AG08396 (cell line): Measurements from ENCODE around the gene CNTN2.
A peak's percentile ranks its signal among the peaks of the same experiment; 100 is the strongest.

ENCODE experiments used
- DNase-seq: peaks from one replicate; pipeline ENCODE4 v3.0.0; 2012; ENCODE audit warnings: low spot score, mixed read lengths

CNTN2 gene

DNA sequence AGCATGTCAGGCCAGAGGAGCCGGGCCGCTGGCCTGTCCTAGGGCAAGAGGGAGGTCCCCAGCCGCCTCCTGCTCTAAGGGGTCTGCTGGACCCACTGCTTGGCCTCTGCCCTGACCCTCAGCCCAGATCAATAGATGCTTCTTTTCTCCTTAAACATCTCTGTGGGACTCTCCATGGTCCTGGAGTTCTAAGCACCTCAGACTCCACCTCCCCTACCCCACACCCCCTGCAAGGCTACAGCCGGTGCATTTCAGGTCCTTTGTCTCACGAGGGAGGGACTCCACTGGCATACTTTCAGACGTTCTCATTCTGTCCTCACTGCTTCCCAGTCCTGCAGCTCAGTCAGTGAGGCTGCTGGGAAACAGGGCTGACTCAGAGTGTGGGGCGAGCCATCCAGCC, 11.0 kb downstream of the CNTN2 start:
- no peak for DNase-seq

- no peak for DNase-seq
These were observed 13.2 kb downstream of the CNTN2 start for GRCh38 chr1:205056188-205056611.

DNA sequence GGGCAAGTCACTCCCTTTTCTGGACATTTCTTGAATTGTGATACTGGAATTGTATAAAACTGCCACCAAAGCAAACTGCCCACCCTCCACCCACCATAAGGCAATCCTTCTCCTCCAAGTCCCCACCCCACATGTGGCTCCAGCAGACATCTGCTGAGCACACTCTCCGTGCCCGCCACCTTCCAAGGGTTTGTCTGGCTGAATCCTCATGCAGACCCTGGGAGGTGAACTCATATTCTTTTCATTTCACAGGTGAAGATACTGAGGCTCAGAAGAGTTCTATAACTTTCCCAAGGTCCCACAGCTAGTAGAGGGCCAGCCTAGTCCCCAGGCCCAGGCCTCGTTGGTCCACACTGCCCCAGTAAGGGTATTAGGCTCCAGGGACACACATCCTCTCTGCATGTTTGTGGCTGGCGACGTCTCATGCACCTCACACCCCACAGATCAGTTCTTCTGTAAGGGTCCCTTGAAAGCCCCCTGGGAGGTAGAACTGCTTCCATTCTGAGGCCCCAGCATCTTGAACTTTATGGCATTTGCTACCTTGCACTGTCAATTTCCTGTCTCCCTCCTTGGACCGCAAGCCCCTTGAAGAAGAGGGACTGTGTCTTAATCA, 14.1 kb downstream of the CNTN2 start:
- no peak for DNase-seq

DNA sequence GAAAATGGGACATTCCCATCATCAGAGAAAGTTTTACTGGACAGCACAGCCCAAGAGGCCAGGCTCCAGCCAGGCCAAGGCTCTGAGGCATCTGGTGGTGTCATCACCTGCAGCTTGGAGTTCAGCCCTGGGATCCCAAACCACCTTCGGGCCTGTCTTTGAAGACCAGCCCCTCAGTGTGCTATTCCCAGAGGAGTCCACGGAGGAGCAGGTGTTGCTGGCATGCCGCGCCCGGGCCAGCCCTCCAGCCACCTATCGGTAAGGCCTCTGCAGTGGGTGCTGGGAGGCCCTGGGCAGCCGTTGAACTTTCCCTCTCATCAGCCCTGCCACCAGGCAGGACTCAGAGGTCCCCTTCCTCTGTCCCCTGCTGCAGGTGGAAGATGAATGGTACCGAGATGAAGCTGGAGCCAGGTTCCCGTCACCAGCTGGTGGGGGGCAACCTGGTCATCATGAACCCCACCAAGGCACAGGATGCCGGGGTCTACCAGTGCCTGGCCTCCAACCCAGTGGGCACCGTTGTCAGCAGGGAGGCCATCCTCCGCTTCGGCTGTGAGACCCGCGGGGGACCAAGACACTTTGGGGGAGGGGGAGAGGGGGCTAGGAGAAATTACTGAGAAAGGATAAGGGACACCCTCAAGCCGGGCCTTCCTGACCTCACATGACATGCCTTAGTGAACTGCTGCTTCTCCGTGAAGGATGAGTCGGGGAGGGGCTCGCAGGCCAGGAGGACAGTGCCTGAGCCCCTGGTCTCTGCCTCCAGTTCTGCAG, 15.0 kb downstream of the CNTN2 start:
- DNase-seq: no peak

DNA sequence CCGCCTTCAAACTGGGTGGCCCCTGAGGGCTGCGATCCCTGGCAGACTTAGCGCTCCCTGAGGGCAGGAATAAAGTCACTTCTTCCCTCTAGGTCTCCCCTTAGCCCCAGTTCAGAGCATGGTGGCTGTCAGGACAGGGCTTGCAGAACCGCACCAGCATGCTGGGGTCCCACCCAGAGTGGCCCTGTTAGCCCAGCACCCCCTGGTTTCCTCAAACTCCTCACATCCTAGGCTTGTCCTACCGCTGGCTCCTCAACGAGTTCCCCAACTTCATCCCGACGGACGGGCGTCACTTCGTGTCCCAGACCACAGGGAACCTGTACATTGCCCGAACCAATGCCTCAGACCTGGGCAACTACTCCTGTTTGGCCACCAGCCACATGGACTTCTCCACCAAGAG, 15.8 kb downstream of the CNTN2 start:
- no peak for DNase-seq

DNA sequence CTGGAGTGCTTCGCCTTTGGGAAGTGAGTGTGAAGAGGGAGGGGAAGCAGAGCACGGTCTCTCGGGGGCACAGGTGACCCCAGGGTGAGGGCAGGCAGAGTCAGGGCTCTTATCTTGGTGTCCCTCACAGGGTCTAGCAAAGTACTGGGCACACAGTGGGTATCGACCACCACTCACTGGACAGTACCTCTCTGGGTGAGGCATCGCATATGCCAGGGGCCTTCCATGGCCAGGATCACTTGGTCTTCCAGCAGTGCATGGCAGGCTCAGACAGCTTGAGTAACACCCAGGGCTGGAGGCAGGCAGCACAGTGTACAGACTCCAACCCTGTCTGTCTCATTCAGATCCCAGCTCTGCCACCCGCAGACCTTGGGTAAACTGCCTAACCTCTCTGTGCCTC, 16.6 kb downstream of the CNTN2 start:
- DNase-seq: no peak

- no peak for DNase-seq
These were observed 17.7 kb downstream of the CNTN2 start for GRCh38 chr1:205060746-205061145.

DNA sequence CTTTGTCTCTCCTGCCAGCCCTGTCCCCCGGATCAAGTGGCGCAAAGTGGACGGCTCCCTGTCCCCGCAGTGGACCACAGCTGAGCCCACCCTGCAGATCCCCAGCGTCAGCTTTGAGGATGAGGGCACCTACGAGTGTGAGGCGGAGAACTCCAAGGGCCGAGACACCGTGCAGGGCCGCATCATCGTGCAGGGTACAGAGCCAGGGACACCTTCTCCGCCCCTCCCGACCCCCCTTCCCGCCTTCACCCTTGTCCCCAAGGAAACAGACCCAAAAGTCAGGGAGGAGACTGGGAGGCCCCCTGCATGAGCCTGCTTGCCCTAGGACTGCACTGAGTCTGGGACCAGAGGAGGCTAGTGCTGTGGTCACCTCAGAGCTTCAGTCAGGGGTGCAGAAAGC, 18.2 kb downstream of the CNTN2 start:
- DNase-seq: no peak

DNA sequence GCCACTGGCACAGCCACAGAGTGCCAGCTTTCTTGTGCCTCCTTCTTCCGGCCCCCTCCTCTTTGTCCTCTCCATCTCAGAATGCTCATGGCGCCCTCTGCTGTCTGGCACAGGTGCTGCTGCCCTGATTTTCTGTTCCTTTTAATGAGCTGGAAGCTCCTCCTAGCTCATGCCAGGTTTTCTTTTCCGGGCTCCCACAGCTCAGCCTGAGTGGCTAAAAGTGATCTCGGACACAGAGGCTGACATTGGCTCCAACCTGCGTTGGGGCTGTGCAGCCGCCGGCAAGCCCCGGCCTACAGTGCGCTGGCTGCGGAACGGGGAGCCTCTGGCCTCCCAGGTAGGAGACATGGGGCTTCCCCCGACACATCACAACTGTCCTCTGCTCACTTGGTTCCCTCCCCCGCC, 18.7 kb downstream of the CNTN2 start:
- peak; percentile 82 for DNase-seq

DNA sequence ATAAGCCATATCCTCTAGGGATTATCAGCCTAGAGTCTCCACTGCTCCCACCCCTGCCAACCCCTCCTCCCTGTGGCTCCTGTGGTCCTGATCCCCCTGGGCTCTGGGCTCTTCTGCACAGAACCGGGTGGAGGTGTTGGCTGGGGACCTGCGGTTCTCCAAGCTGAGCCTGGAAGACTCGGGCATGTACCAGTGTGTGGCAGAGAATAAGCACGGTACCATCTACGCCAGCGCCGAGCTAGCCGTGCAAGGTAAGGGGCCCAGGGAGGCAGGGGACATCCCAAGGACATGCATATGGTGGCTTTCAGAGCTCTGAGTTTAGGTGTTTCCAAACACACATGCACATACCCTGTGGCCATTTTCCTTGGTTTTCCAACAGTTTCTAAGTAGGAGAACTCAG, 19.3 kb downstream of the CNTN2 start:
- no peak for DNase-seq

DNA sequence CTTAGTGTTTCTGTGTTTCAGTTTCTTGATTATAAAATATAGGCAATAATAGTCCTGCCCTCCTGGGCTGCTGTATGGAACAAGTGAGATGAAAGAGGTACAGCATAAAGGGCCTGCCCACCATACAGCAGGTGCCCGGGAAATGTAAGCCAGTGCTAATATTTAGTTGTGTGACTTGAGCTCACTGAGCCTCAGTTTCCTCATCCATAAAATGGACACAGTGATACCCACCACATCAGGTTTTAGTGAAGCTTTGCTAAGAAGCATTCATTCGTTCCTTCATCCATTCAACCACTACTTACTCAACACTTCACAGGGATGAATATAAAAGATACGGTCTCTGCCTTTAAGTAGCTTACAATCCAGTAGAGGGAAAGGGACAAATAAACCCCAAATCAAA, 19.9 kb downstream of the CNTN2 start:
- DNase-seq: no peak

- DNase-seq: no peak
These were observed 21.3 kb downstream of the CNTN2 start for GRCh38 chr1:205064301-205064700.

GRCh38 chr1:205064741-205065316, 21.8 kb downstream of the CNTN2 start:
- no peak for DNase-seq

DNA sequence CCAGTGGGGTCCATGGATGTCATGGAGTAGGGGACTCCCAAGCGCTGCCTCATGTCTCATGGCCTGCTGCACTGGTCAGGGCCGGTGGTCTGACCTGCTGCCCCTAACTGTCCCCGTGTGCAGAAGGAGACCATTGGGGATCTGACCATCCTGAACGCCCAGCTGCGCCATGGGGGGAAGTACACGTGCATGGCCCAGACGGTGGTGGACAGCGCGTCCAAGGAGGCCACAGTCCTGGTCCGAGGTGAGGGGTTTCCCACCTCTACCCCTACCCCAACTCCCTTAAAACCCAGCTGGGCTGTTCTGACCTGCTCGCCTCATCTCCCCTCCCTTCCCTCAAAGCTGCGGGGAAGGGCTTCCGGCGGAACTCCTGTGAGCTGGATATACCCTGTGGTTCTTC, 22.7 kb downstream of the CNTN2 start:
- DNase-seq: no peak

GRCh38 chr1:205066141-205066818, 23.3 kb downstream of the CNTN2 start:
- no peak for DNase-seq

DNA sequence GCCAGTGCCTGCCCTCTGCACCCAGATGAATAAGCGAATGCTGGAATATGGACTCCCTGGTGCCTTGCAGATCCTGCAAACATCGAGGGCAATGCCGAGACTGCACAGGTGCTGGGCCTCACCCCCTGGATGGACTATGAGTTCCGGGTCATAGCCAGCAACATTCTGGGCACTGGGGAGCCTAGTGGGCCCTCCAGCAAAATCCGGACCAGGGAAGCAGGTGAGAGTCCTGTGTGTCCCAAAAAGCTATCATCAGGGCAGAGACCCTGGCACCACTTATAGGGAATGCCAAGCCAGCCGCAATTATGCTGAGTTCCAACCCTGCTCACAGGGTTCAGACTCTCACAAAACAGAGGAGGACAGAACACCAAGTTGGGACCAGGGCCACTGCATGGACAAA, 24.0 kb downstream of the CNTN2 start:
- no peak for DNase-seq

DNA sequence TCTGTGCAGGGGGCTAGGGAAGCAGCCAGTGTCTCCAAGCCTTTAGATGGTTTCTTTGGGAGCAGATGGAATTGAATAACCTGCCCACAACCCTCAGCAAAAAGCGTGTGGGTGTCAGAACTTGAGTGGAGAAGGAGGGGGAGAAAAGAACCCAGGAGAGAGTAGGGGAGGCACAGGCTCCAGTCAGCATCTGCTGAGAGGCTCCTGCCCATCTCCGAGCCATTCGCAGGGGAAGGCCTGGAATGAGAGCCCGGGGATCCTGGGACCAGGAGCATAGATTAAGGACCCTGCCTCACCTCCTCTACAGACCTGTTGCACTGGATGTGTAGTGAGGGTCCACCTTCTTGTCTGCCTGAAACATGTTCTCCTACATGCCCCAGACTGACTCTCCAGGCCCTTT, 25.0 kb downstream of the CNTN2 start:
- DNase-seq: no peak

- DNase-seq: no peak
These were observed 25.5 kb downstream of the CNTN2 start for GRCh38 chr1:205068457-205069040.

DNA sequence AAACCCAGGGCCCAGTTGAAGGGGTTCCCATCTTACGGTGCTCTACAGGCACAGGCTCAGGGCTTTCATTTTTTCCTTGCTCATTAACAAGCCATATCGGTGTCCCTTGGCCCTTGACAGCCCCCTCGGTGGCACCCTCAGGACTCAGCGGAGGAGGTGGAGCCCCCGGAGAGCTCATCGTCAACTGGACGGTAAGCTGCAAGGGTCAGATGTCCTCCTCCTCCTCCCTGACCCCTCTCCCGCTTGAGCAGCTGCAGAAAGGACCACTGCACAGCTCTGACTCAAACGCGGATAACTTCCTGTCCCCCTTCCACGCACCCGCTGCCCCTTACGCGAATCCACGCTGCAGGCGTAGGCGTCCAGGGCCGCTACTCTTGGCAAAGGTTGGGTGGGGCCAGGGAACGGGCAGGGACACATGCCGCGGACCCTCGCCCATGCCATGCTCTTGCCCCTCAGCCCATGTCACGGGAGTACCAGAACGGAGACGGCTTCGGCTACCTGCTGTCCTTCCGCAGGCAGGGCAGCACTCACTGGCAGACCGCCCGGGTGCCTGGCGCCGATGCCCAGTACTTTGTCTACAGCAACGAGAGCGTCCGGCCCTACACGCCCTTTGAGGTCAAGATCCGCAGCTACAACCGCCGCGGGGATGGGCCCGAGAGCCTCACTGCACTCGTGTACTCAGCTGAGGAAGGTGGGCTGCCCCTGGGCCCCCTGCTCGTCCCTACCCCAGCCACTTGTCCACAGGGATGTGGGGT, 26.5 kb downstream of the CNTN2 start:
- no peak for DNase-seq

DNA sequence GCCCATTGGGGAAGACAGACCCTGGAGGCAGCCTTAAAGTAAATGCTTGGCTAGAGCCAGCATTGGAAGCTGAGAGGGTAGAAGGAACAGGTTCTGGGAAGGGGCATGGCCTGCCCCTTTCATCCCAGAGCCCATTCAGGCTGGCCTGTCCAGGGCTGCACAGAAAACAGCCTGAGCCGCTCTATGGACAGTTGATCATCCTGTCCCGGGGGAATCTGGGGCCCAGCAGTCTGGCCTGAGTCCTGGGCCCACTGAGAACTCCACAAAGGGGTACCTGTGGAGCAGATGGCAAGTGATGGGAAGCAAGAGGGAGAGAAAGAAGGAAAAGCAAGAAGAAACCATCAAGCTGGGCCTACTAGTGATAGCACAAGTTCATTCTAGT, 28.0 kb downstream of the CNTN2 start:
- DNase-seq: no peak

DNA sequence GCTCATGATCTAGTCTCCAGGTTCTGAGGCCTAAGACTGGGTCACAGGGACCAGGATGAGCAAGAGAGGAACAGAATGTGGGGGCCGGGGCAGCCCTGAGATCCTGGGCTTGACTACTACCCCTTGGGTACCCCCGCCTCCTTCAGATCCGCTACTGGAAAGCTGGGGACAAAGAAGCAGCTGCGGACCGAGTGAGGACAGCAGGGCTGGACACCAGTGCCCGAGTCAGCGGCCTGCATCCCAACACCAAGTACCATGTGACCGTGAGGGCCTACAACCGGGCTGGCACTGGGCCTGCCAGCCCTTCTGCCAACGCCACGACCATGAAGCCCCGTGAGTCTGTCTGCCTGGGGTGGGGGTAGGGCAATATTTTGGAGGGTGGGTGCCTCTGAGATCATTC, 28.8 kb downstream of the CNTN2 start:
- DNase-seq: no peak

GRCh38 chr1:205072286-205072685, 29.3 kb downstream of the CNTN2 start:
- DNase-seq: no peak
